Tibial nerve (tissue), 4 donors: ENCODE measurements around the gene SKIC8.

ENCODE experiments used
- EP300 ChIP-seq, 2 donors: sonication (generic); formaldehyde crosslinking; IDR thresholded peaks; one replicate each; pipeline ENCODE4 v1.6.1; 2017; ENCODE audit warnings: antibody characterized with exemption in 2 of 2, mild to moderate bottlenecking in 1 of 2
- POLR2A ChIP-seq, 2 donors: fragments of 450-650 bp; IDR thresholded peaks; one replicate each; pipeline ENCODE4 v1.6.1; 2017; ENCODE audit warnings: antibody characterized with exemption in 2 of 2, mild to moderate bottlenecking in 2 of 2, moderate library complexity in 2 of 2
- TF ChIP-seq, protein P1 (sequence below), 5 experiments: fragments of 200-600 bp in 3 of 5; fragments of 450-650 bp in 2 of 5; sonication (generic) in 3 of 5; IDR thresholded peaks; one replicate each; pipeline ENCODE4 v1.5.1; 2016 to 2019; ENCODE audit warnings: antibody characterized with exemption in 5 of 5, mild to moderate bottlenecking in 3 of 5, moderate library complexity in 2 of 5

GRCh38 chr15:78316283-78317083, 17.1 kb upstream of the SKIC8 start:
- TF ChIP-seq, protein P1, sequence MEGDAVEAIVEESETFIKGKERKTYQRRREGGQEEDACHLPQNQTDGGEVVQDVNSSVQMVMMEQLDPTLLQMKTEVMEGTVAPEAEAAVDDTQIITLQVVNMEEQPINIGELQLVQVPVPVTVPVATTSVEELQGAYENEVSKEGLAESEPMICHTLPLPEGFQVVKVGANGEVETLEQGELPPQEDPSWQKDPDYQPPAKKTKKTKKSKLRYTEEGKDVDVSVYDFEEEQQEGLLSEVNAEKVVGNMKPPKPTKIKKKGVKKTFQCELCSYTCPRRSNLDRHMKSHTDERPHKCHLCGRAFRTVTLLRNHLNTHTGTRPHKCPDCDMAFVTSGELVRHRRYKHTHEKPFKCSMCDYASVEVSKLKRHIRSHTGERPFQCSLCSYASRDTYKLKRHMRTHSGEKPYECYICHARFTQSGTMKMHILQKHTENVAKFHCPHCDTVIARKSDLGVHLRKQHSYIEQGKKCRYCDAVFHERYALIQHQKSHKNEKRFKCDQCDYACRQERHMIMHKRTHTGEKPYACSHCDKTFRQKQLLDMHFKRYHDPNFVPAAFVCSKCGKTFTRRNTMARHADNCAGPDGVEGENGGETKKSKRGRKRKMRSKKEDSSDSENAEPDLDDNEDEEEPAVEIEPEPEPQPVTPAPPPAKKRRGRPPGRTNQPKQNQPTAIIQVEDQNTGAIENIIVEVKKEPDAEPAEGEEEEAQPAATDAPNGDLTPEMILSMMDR (IDR thresholded peaks at IDR 0.05) = no peak
- TF ChIP-seq POLR2A (IDR thresholded peaks at IDR 0.05) = no peak
- TF ChIP-seq EP300 (IDR thresholded peaks at IDR 0.05) = no peak
